GM23338 (cell line): ENCODE data around the gene SLC30A7. TPM values are rescaled to one million over a fixed set of nuclear protein-coding genes. Genes with fewer than 3 reads are reported as not detected.

Experiments
- ATAC-seq: fragments of 200-7000 bp; cut with Tn5 transposase; 3 replicates; pipeline ENCODE4 v1.9.1; 2020
- DNase-seq: peaks from one replicate; pipeline ENCODE4 v3.0.0-alpha.2; 2015; ENCODE audit warnings: low spot score
- H2AFZ ChIP-seq: fragments of 200-600 bp; sonication (generic); 2 replicates; pipeline ENCODE4 v1.8.0; 2016; ENCODE audit warnings: antibody characterized with exemption, mild to moderate bottlenecking, moderate library complexity
- H3F3A ChIP-seq: fragments of 200-600 bp; sonication (generic); replicated peaks from 2 replicates; pipeline ENCODE4 v1.8.0; 2017; ENCODE audit warnings: antibody characterized with exemption, mixed run types, low read depth
- H3K27ac ChIP-seq: fragments of 200-600 bp; sonication (generic); 2 replicates; pipeline ENCODE4 v1.6.1; 2016; ENCODE audit warnings: low read depth
- H3K27me3 ChIP-seq: fragments of 200-600 bp; sonication (generic); 2 replicates; pipeline ENCODE4 v1.8.0; 2016; ENCODE audit warnings: mild to moderate bottlenecking, mixed run types, moderate library complexity; ENCODE audit not compliant: insufficient read depth
- H3K36me3 ChIP-seq: fragments of 200-600 bp; sonication (generic); 2 replicates; pipeline ENCODE4 v1.8.0; 2016; ENCODE audit warnings: mild to moderate bottlenecking; ENCODE audit not compliant: insufficient read depth
- H3K4me1 ChIP-seq: fragments of 200-600 bp; sonication (generic); 2 replicates; pipeline ENCODE4 v1.8.0; 2016; ENCODE audit warnings: mild to moderate bottlenecking, moderate library complexity; ENCODE audit not compliant: insufficient read depth
- H3K4me2 ChIP-seq: fragments of 200-600 bp; sonication (generic); 2 replicates; pipeline ENCODE4 v1.7.1; 2017; ENCODE audit warnings: mixed run types
- H3K4me3 ChIP-seq: fragments of 200-600 bp; sonication (generic); 2 replicates; pipeline ENCODE4 v1.6.1; 2016; ENCODE audit warnings: mixed run types
- H3K79me2 ChIP-seq: fragments of 200-600 bp; sonication (generic); replicated peaks from 2 replicates; pipeline ENCODE4 v1.8.0; 2017; ENCODE audit warnings: mild to moderate bottlenecking; ENCODE audit not compliant: insufficient read depth
- H3K9me2 ChIP-seq: fragments of 200-600 bp; sonication (generic); 2 replicates; pipeline ENCODE4 v1.8.0; 2017; ENCODE audit not compliant: insufficient read depth
- H4K20me1 ChIP-seq: fragments of 200-600 bp; sonication (generic); replicated peaks from 2 replicates; pipeline ENCODE4 v1.8.0; 2017; ENCODE audit warnings: mild to moderate bottlenecking; ENCODE audit not compliant: insufficient read depth
- H3K27ac Mint-ChIP-seq: 2 replicates; pipeline ENCODE4 v1.8.0; 2020; ENCODE audit warnings: inconsistent platforms, mild to moderate bottlenecking, moderate library complexity, mixed read lengths
- H3K27me3 Mint-ChIP-seq: 3 replicates; pipeline ENCODE4 v1.8.0; 2022; ENCODE audit warnings: low read depth, mild to moderate bottlenecking, moderate library complexity, mixed read lengths, inconsistent platforms; ENCODE audit not compliant: insufficient read depth, poor library complexity
- H3K36me3 Mint-ChIP-seq: 3 replicates; pipeline ENCODE4 v1.8.0; 2021; ENCODE audit warnings: low read depth, mild to moderate bottlenecking, inconsistent platforms, moderate library complexity, mixed read lengths
- H3K4me1 Mint-ChIP-seq: 3 replicates; pipeline ENCODE4 v1.8.0; 2020; ENCODE audit warnings: mild to moderate bottlenecking, inconsistent platforms, mixed read lengths
- H3K4me3 Mint-ChIP-seq: 3 replicates; pipeline ENCODE4 v1.8.0; 2021; ENCODE audit warnings: moderate library complexity, mild to moderate bottlenecking, inconsistent platforms, mixed read lengths
- H3K9me3 Mint-ChIP-seq: 3 replicates; pipeline ENCODE4 v1.8.0; 2020; ENCODE audit warnings: moderate library complexity, mild to moderate bottlenecking, inconsistent platforms, mixed read lengths
- CREB1 ChIP-seq: fragments of 250-450 bp; sonication (Bioruptor Pico); IDR thresholded peaks from 2 replicates; pipeline ENCODE4 v1.5.0; 2020; ENCODE audit warnings: low read depth, mild to moderate bottlenecking, moderate library complexity
- CTCF ChIP-seq, 2 experiments: fragments of 200-600 bp in 1 of 2; sonication (generic) in 1 of 2; conservative IDR thresholded peaks; 2 replicates each; pipeline versions ENCODE4 v1.5.1 to v1.6.1; 2016 to 2017; ENCODE audit warnings: antibody characterized with exemption in 2 of 2, low read depth in 2 of 2, mild to moderate bottlenecking in 2 of 2, moderate library complexity in 1 of 2
- ETS1 ChIP-seq: IDR thresholded peaks from 2 replicates; pipeline ENCODE4 v1.6.1; 2016; ENCODE audit warnings: antibody characterized with exemption
- EZH2 ChIP-seq: fragments of 200-600 bp; sonication (generic); IDR thresholded peaks from one replicate; pipeline ENCODE4 v1.8.0; 2017; ENCODE audit warnings: antibody characterized with exemption, mild to moderate bottlenecking, low read depth; ENCODE audit not compliant: unreplicated experiment
- EZH2phosphoT487 ChIP-seq: fragments of 200-600 bp; sonication (generic); IDR thresholded peaks from one replicate; pipeline ENCODE4 v1.8.1; 2018; ENCODE audit warnings: antibody characterized with exemption; ENCODE audit not compliant: unreplicated experiment
- JUNB ChIP-seq: IDR thresholded peaks from one replicate; pipeline ENCODE4 v1.6.1; 2016; ENCODE audit warnings: antibody characterized with exemption; ENCODE audit not compliant: unreplicated experiment
- POLR2AphosphoS5 ChIP-seq: IDR thresholded peaks from 2 replicates; pipeline ENCODE4 v1.6.1; 2016; ENCODE audit warnings: antibody characterized with exemption, low read depth
- REST ChIP-seq: IDR thresholded peaks from one replicate; pipeline ENCODE4 v1.6.1; 2018; ENCODE audit warnings: antibody characterized with exemption; ENCODE audit not compliant: unreplicated experiment
- STAT1 ChIP-seq: IDR thresholded peaks from one replicate; pipeline ENCODE4 v1.6.1; 2016; ENCODE audit warnings: antibody characterized with exemption; ENCODE audit not compliant: unreplicated experiment
- ZNF114 ChIP-seq: fragments of 250-450 bp; sonication (Bioruptor Pico); IDR thresholded peaks from 2 replicates; pipeline ENCODE4 v1.5.0; 2020; ENCODE audit warnings: mild to moderate bottlenecking, moderate library complexity
- ZNF331 ChIP-seq: fragments of 250-450 bp; sonication (Bioruptor Pico); IDR thresholded peaks from 2 replicates; pipeline ENCODE4 v1.5.0; 2020; ENCODE audit warnings: low read depth, mild to moderate bottlenecking, moderate library complexity
- polyA plus RNA-seq: library from polyadenylated mRNA; unstranded; fragments of >200 nt; fragmentation: Nextera tagmentation; extraction: Ambion mirVana; gene quantifications from 2 replicates; pipeline ENCODE4 v1.2.1, GENCODE V29; 2016
- total RNA-seq: library from RNA; depleted of rRNA; stranded (reverse); fragments of >200 nt; shearing (Covaris generic); gene quantifications from 2 replicates; pipeline ENCODE4 v1.2.3, GENCODE V29; 2014

SLC30A7 gene
- total and polyA plus RNA-seq, 2 experiments from 2014 or later = 9.8 to 25.1 TPM

GRCh38 chr1:100894603-100895539, 1.0 kb upstream of the SLC30A7 start, which contains the start of gene EXTL2 (continued):
- TF ChIP-seq CTCF (conservative IDR thresholded peaks at IDR 0.05; ENCODE audit: low read depth in 2 of 2) = no peak
- no peak for TF ChIP-seq ZNF114 (CRISPR knock-in tag)
- TF ChIP-seq EZH2phosphoT487 = no peak
- TF ChIP-seq ETS1 = peak; percentile 81

- 0 out of 2 replicates have a peak, but pooled peaks cover 13% of the 10 kb centered on the region for H3K36me3 ChIP-seq
- no peaks in the 10 kb centered on the region for H3K9me2 ChIP-seq
- H2AFZ ChIP-seq = peak overlapping the region; percentile 90
- H3K4me3 ChIP-seq = peak overlapping the region; percentile 69
- peaks cover 5% of the 10 kb centered on the region; the same call in 1 of the 2 replicates for H4K20me1 ChIP-seq
- H3K4me2 ChIP-seq = peak overlapping the region; percentile 97
- Mint-ChIP-seq H3K4me1 (peaks cover 13% of the 10 kb centered on the region; the same call in 2 of the 3 replicates), H3K9me3 (peaks cover 4% of the 10 kb centered on the region; the same call in 1 of the 3 replicates), H3K27ac (peak overlapping the region; percentile 99), H3K4me3 (peak overlapping the region; percentile 100), H3K27me3 (peaks cover 3% of the 10 kb centered on the region), H3K36me3 (peaks cover 43% of the 10 kb centered on the region)
- peak; percentile 43 for DNase-seq
- no peaks in the 10 kb centered on the region; the same call in 1 of the 2 replicates for H3F3A ChIP-seq
- TF ChIP-seq POLR2AphosphoS5 = no peak
- ATAC-seq = peak; percentile 21
- peak overlapping the region; percentile 83; the same call in 1 of the 2 replicates for H3K27ac ChIP-seq
- H3K27me3 ChIP-seq = no peaks in the 10 kb centered on the region
- H3K79me2 ChIP-seq = peaks cover 61% of the 10 kb centered on the region
- peaks cover 16% of the 10 kb centered on the region for H3K4me1 ChIP-seq
These were observed 642 bp downstream of the SLC30A7 start for GRCh38 chr1:100896481-100896982.

GRCh38 chr1:100902365-100902764, 6.5 kb downstream of the SLC30A7 start:
- Histone ChIP-seq H2AFZ (no peak overlapping the region), H3K4me3 (no peak overlapping the region), H3K79me2 (peaks cover 62% of the 10 kb centered on the region), H3K27me3 (no peaks in the 10 kb centered on the region), H3F3A (no peaks in the 10 kb centered on the region), H3K27ac (no peak overlapping the region), H3K4me1 (peaks cover 3% of the 10 kb centered on the region; the same call in 1 of the 2 replicates), H3K36me3 (0 out of 2 replicates have a peak, but pooled peaks cover 13% of the 10 kb centered on the region), H3K4me2 (no peak overlapping the region), H3K9me2 (no peaks in the 10 kb centered on the region), H4K20me1 (peaks cover 5% of the 10 kb centered on the region; the same call in 1 of the 2 replicates)
- H3K4me3 Mint-ChIP-seq = no peak overlapping the region
- H3K27ac Mint-ChIP-seq = no peak overlapping the region
- no peaks in the 10 kb centered on the region for H3K27me3 Mint-ChIP-seq
- H3K9me3 Mint-ChIP-seq = no peaks in the 10 kb centered on the region
- ATAC-seq (no peak), DNase-seq (no peak)
- 0 out of 3 replicates have a peak, but pooled peaks cover 2% of the 10 kb centered on the region for H3K4me1 Mint-ChIP-seq
- peaks cover 57% of the 10 kb centered on the region for H3K36me3 Mint-ChIP-seq
- TF ChIP-seq STAT1 (no peak), REST (no peak), EZH2 (no peak), JUNB (no peak), CREB1 (CRISPR knock-in tag) (no peak), ZNF114 (CRISPR knock-in tag) (no peak), ZNF331 (CRISPR knock-in tag) (no peak), EZH2phosphoT487 (no peak), CTCF (conservative IDR thresholded peaks at IDR 0.05; ENCODE audit: low read depth in 2 of 2) (no peak)
